Ishikawa (cell line): ENCODE measurements around the gene CAMK1D.

Source experiments
- CEBPB ChIP-seq: IDR thresholded peaks from 2 replicates; pipeline ENCODE4 v1.6.1; 2012
- CREB1 ChIP-seq: IDR thresholded peaks from 2 replicates; pipeline ENCODE4 v1.6.1; 2012; ENCODE audit warnings: low read depth
- EGR1 ChIP-seq: IDR thresholded peaks from 2 replicates; pipeline ENCODE4 v1.6.1; 2012
- EP300 ChIP-seq: IDR thresholded peaks from 2 replicates; pipeline ENCODE4 v1.6.1; 2012; ENCODE audit warnings: borderline replicate concordance
- FOXM1 ChIP-seq: IDR thresholded peaks from 2 replicates; pipeline ENCODE4 v1.6.1; 2012; ENCODE audit warnings: low read depth, borderline replicate concordance
- MAX ChIP-seq: IDR thresholded peaks from 2 replicates; pipeline ENCODE4 v1.6.1; 2012
- NFIC ChIP-seq: IDR thresholded peaks from 2 replicates; pipeline ENCODE4 v1.6.1; 2012
- RAD21 ChIP-seq: IDR thresholded peaks from 2 replicates; pipeline ENCODE4 v1.6.1; 2012; ENCODE audit warnings: low read depth
- TAF1 ChIP-seq: IDR thresholded peaks from 2 replicates; pipeline ENCODE4 v1.6.1; 2012; ENCODE audit warnings: low read depth, mild to moderate bottlenecking
- TCF12 ChIP-seq: IDR thresholded peaks from 2 replicates; pipeline ENCODE4 v1.6.1; 2012; ENCODE audit warnings: low read depth
- TEAD4 ChIP-seq: IDR thresholded peaks from 2 replicates; pipeline ENCODE4 v1.6.1; 2012
- YY1 ChIP-seq: IDR thresholded peaks from 2 replicates; pipeline ENCODE4 v1.6.1; 2012; ENCODE audit warnings: low read depth
- ZBTB7A ChIP-seq: IDR thresholded peaks from 2 replicates; pipeline ENCODE4 v1.6.1; 2012; ENCODE audit warnings: low read depth
- TF ChIP-seq, protein P1 (sequence below): IDR thresholded peaks from 2 replicates; pipeline ENCODE4 v1.6.1; 2012
- TF ChIP-seq, protein P2 (sequence below): IDR thresholded peaks from 2 replicates; pipeline ENCODE4 v1.6.1; 2012; ENCODE audit warnings: low read depth, mild to moderate bottlenecking

CAMK1D gene

GRCh38 chr10:12566161-12567115, 217.1 kb downstream of the CAMK1D start:
- TF ChIP-seq TCF12 (no peak), NFIC (no peak), FOXM1 (no peak), EGR1 (no peak), CREB1 (no peak), CEBPB (no peak), YY1 (no peak)

DNA sequence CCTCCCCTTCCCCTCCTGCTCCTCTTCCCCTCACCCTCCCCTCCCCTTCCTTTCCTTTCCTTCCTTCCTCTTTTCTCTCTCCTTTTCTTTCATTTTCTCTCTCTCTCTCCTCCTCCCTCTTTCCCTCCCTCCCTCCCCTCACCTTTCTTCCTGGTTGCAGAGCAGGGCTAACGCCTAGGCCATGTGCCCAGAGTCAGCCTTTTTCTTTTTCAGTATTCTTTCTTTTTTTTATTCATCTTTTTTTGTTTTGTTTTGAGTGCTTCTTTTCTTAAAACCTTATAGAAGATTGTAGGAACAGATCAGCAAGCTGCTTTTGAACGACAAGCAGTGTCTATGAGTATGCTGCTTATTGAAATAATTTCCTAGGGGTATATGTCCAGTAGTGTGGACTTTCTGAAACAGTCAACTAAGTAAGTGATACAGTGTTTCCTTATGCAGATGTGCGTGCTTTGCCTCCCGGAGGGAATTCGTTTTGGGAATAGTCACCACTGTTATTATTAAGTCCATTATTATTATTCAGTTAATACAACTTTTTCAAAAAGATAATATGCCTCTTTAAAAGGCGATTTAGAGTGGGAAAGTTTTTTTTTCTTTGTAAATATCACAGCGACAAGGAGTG, 219.2 kb downstream of the CAMK1D start:
- TF ChIP-seq MAX (no peak), EP300 (no peak), EGR1 (no peak), RAD21 (no peak), TAF1 (no peak), YY1 (no peak), NFIC (no peak), ZBTB7A (no peak), TEAD4 (no peak), TCF12 (no peak), CREB1 (no peak), CEBPB (no peak), FOXM1 (no peak)
- TF ChIP-seq, protein P1, sequence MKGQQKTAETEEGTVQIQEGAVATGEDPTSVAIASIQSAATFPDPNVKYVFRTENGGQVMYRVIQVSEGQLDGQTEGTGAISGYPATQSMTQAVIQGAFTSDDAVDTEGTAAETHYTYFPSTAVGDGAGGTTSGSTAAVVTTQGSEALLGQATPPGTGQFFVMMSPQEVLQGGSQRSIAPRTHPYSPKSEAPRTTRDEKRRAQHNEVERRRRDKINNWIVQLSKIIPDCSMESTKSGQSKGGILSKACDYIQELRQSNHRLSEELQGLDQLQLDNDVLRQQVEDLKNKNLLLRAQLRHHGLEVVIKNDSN, result no peak
- TF ChIP-seq, protein P2, sequence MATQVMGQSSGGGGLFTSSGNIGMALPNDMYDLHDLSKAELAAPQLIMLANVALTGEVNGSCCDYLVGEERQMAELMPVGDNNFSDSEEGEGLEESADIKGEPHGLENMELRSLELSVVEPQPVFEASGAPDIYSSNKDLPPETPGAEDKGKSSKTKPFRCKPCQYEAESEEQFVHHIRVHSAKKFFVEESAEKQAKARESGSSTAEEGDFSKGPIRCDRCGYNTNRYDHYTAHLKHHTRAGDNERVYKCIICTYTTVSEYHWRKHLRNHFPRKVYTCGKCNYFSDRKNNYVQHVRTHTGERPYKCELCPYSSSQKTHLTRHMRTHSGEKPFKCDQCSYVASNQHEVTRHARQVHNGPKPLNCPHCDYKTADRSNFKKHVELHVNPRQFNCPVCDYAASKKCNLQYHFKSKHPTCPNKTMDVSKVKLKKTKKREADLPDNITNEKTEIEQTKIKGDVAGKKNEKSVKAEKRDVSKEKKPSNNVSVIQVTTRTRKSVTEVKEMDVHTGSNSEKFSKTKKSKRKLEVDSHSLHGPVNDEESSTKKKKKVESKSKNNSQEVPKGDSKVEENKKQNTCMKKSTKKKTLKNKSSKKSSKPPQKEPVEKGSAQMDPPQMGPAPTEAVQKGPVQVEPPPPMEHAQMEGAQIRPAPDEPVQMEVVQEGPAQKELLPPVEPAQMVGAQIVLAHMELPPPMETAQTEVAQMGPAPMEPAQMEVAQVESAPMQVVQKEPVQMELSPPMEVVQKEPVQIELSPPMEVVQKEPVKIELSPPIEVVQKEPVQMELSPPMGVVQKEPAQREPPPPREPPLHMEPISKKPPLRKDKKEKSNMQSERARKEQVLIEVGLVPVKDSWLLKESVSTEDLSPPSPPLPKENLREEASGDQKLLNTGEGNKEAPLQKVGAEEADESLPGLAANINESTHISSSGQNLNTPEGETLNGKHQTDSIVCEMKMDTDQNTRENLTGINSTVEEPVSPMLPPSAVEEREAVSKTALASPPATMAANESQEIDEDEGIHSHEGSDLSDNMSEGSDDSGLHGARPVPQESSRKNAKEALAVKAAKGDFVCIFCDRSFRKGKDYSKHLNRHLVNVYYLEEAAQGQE, result no peak

GRCh38 chr10:12572281-12572680, 222.9 kb downstream of the CAMK1D start:
- no peak for TF ChIP-seq EGR1
- no peak for TF ChIP-seq CEBPB
- TF ChIP-seq, protein P2, result no peak
- no peak for TF ChIP-seq CREB1
- TF ChIP-seq MAX, result no peak
- TF ChIP-seq, protein P1, result no peak
- TF ChIP-seq TEAD4, result no peak
- TF ChIP-seq TCF12, result no peak
- no peak for TF ChIP-seq RAD21
- no peak for TF ChIP-seq NFIC
- TF ChIP-seq ZBTB7A, result no peak
- no peak for TF ChIP-seq FOXM1
- no peak for TF ChIP-seq EP300
- TF ChIP-seq TAF1, result no peak

- TF ChIP-seq, protein P2, result no peak
- TF ChIP-seq, protein P1, result no peak
- no peak for TF ChIP-seq TAF1
- TF ChIP-seq CEBPB, result no peak
Observed at GRCh38 chr10:12577610-12578009, 228.3 kb downstream of the CAMK1D start.
